ENCODE measurements around the gene AMDHD1.
"Not testable (repeated sequence)": the region's sequence is repeated elsewhere in the genome, so short reads cannot be mapped to it uniquely, and the experiment has no call there.

Gene AMDHD1

GRCh38 chr12:95963096-95963495, 20.0 kb downstream of the AMDHD1 start:
- DNase-seq (ENCODE audit: low spot score), result no peak

- DNase-seq (ENCODE audit: low spot score), result no peak
Observed at GRCh38 chr12:95966287-95966870, 23.2 kb downstream of the AMDHD1 start.

GRCh38 chr12:95967301-95967700, 24.2 kb downstream of the AMDHD1 start:
- DNase-seq (ENCODE audit: low spot score), result no peak

GRCh38 chr12:95969116-95969515, 26.0 kb downstream of the AMDHD1 start:
- DNase-seq (ENCODE audit: low spot score), result not testable (repeated sequence)

- DNase-seq (ENCODE audit: low spot score), result no peak
Observed at GRCh38 chr12:95970905-95971304, 27.8 kb downstream of the AMDHD1 start.

- no peak for DNase-seq (ENCODE audit: low spot score)
Observed at GRCh38 chr12:95972832-95973456, 29.8 kb downstream of the AMDHD1 start.

GRCh38 chr12:95974358-95974757, 31.2 kb downstream of the AMDHD1 start:
- DNase-seq (ENCODE audit: low spot score), result no peak

GRCh38 chr12:95975491-95975890, 32.4 kb downstream of the AMDHD1 start:
- no peak for DNase-seq (ENCODE audit: low spot score)

GRCh38 chr12:95976416-95976832, 33.3 kb downstream of the AMDHD1 start:
- no peak for DNase-seq (ENCODE audit: low spot score)

GRCh38 chr12:95977764-95978305, 34.7 kb downstream of the AMDHD1 start:
- DNase-seq (ENCODE audit: low spot score), result no peak

- DNase-seq (ENCODE audit: low spot score), result no peak
Observed at GRCh38 chr12:95978351-95978750, 35.2 kb downstream of the AMDHD1 start.

GRCh38 chr12:95978774-95979173, 35.6 kb downstream of the AMDHD1 start:
- DNase-seq (ENCODE audit: low spot score), result no peak

- no peak for DNase-seq (ENCODE audit: low spot score)
Observed at GRCh38 chr12:95980437-95980836, 37.3 kb downstream of the AMDHD1 start.

- no peak for DNase-seq (ENCODE audit: low spot score)
Observed at GRCh38 chr12:95982602-95983001, 39.5 kb downstream of the AMDHD1 start.

GRCh38 chr12:95984682-95985081, 41.6 kb downstream of the AMDHD1 start:
- DNase-seq (ENCODE audit: low spot score), result no peak

GRCh38 chr12:95986635-95987570, 43.8 kb downstream of the AMDHD1 start:
- DNase-seq (ENCODE audit: low spot score), result no peak

- no peak for DNase-seq (ENCODE audit: low spot score)
Observed at GRCh38 chr12:95988506-95989275, 45.6 kb downstream of the AMDHD1 start.

- DNase-seq (ENCODE audit: low spot score), result no peak
Observed at GRCh38 chr12:95989504-95990123, 46.5 kb downstream of the AMDHD1 start.

GRCh38 chr12:95990136-95990535, 47.0 kb downstream of the AMDHD1 start:
- no peak for DNase-seq (ENCODE audit: low spot score)

GRCh38 chr12:95993907-95994306, 50.8 kb downstream of the AMDHD1 start:
- DNase-seq (ENCODE audit: low spot score), result no peak

- no peak for DNase-seq (ENCODE audit: low spot score)
Observed at GRCh38 chr12:95994476-95994875, 51.3 kb downstream of the AMDHD1 start.

All from globus pallidus (tissue), 1 donor.